Chondrocyte (in vitro differentiated cells): Measurements from ENCODE around the gene KRI1. TPM values are rescaled to one million over a fixed set of nuclear protein-coding genes. Genes with fewer than 3 reads are reported as not detected.

Experiments used
- DNase-seq: peaks from one replicate; pipeline ENCODE4 v3.0.0; 2021; ENCODE audit warnings: mixed read lengths, low spot score
- H3K27ac Mint-ChIP-seq: one replicate; pipeline ENCODE4 v1.8.0; 2021; ENCODE audit warnings: mild to moderate bottlenecking, moderate library complexity, mixed read lengths; ENCODE audit not compliant: unreplicated experiment
- H3K27me3 Mint-ChIP-seq: 2 replicates; pipeline ENCODE4 v1.8.0; 2021; ENCODE audit warnings: low read depth, mixed read lengths
- H3K36me3 Mint-ChIP-seq: 2 replicates; pipeline ENCODE4 v1.8.0; 2021; ENCODE audit warnings: low read depth, mixed read lengths
- H3K4me1 Mint-ChIP-seq: 2 replicates; pipeline ENCODE4 v1.8.0; 2021; ENCODE audit warnings: low read depth, mild to moderate bottlenecking, mixed read lengths
- H3K4me3 Mint-ChIP-seq: one replicate; pipeline ENCODE4 v1.8.0; 2021; ENCODE audit warnings: mild to moderate bottlenecking, moderate library complexity, mixed read lengths; ENCODE audit not compliant: unreplicated experiment
- H3K9me3 Mint-ChIP-seq: 2 replicates; pipeline ENCODE4 v1.8.0; 2021; ENCODE audit warnings: low read depth, mixed read lengths
- CTCF ChIP-seq: fragments of 200-600 bp; sonication (generic); IDR thresholded peaks from 2 replicates; pipeline ENCODE4 v1.5.0; 2021; ENCODE audit warnings: antibody characterized with exemption, mild to moderate bottlenecking, moderate library complexity
- microRNA-seq: library from miRNA; unstranded; fragments of <30 nt; microRNA quantifications from one replicate; pipeline ENCODE4 v1.2.0, GENCODE V29; 2020; ENCODE audit warnings: borderline number of aligned reads
- total RNA-seq: library from RNA; stranded (reverse); gene quantifications from 3 replicates; pipeline ENCODE4 v1.2.1, GENCODE V29; 2021

The KRI1 gene
- total RNA-seq, 1 donor from 2014 or later: 14.2 TPM

GRCh38 chr19:10505583-10506229, 60.1 kb downstream of the KRI1 start:
- H3K4me3 Mint-ChIP-seq: no peak overlapping the region
- no peaks in the 10 kb centered on the region for H3K27me3 Mint-ChIP-seq
- DNase-seq: no peak
- peaks cover 21% of the 10 kb centered on the region for H3K4me1 Mint-ChIP-seq
- H3K27ac Mint-ChIP-seq: no peak overlapping the region
- no peaks in the 10 kb centered on the region for H3K9me3 Mint-ChIP-seq
- TF ChIP-seq CTCF: peak; percentile 84
- no peaks in the 10 kb centered on the region for H3K36me3 Mint-ChIP-seq

Small RNA genes lying within 50 kb of the gene (microRNA-seq; reads per million reads assigned to microRNA genes)
- gene MIR1238: not detected

Other genes with a start within 250 kb of the KRI1 start
- 21.0 to 22.3 TPM (median 21.2 TPM) in 3 replicates for gene FDX2, start 250.0 kb downstream of the KRI1 start, total RNA-seq
- 32.3 to 38.2 TPM (median 33.0 TPM) in 3 replicates for gene RAVER1, start 232.5 kb downstream of the KRI1 start, total RNA-seq
- 14.0 to 17.0 TPM (median 15.3 TPM) in 3 replicates for gene ICAM3, start 226.4 kb downstream of the KRI1 start, total RNA-seq
- 94.4 to 132 TPM (median 104 TPM) in 3 replicates for gene TYK2, start 185.4 kb downstream of the KRI1 start, total RNA-seq
- gene CDC37, start 162.5 kb downstream of the KRI1 start, total RNA-seq: 137 to 159 TPM (median 141 TPM) in 3 replicates
- gene PDE4A, start 145.5 kb downstream of the KRI1 start, total RNA-seq: 16.8 to 18.9 TPM (median 18.8 TPM) in 3 replicates
- 69.3 to 79.9 TPM (median 70.9 TPM) in 3 replicates for gene KEAP1, start 62.7 kb downstream of the KRI1 start, total RNA-seq
- gene S1PR5, start 48.6 kb downstream of the KRI1 start, total RNA-seq: 3.7 to 6.7 TPM (median 6.4 TPM) in 3 replicates
- 14.8 to 23.2 TPM (median 21.7 TPM) in 3 replicates for gene ATG4D, start 22.1 kb downstream of the KRI1 start, total RNA-seq
- gene CDKN2D, start 3.0 kb upstream of the KRI1 start, total RNA-seq: 8.3 to 12.0 TPM (median 10.4 TPM) in 3 replicates
- 0.45 TPM in 1 of 3 replicates, not detected in the others for gene AP1M2, start 21.3 kb upstream of the KRI1 start, total RNA-seq
- 132 to 223 TPM (median 220 TPM) in 3 replicates for gene SLC44A2, start 59.5 kb upstream of the KRI1 start, total RNA-seq
- gene ILF3, start 88.3 kb upstream of the KRI1 start, total RNA-seq: 156 to 234 TPM (median 171 TPM) in 3 replicates
- 28.2 to 50.2 TPM (median 33.7 TPM) in 3 replicates for gene QTRT1, start 135.4 kb upstream of the KRI1 start, total RNA-seq
- gene DNM2, start 152.1 kb upstream of the KRI1 start, total RNA-seq: 106 to 125 TPM (median 116 TPM) in 3 replicates